T-helper 2 cell treated with Interferon-gamma antibody and Interleukin-4, amounts not matched to agents 5 μg/mL and 100 μg/mL, for 36 hours (primary cell): ENCODE results near the gene CLDN22.

Experiments
- DNase-seq: peaks from one replicate; pipeline ENCODE4 v3.0.0; 2021; ENCODE audit warnings: low spot score
- H3K27ac Mint-ChIP-seq: one replicate; pipeline ENCODE4 v1.8.0; 2021; ENCODE audit warnings: mild to moderate bottlenecking, mixed read lengths
- H3K27me3 Mint-ChIP-seq: one replicate; pipeline ENCODE4 v1.8.0; 2021; ENCODE audit warnings: low read depth, mixed read lengths
- H3K36me3 Mint-ChIP-seq: one replicate; pipeline ENCODE4 v1.8.0; 2021; ENCODE audit warnings: low read depth, mixed read lengths
- H3K4me1 Mint-ChIP-seq: one replicate; pipeline ENCODE4 v1.8.0; 2021; ENCODE audit warnings: low read depth, mixed read lengths
- H3K4me3 Mint-ChIP-seq: one replicate; pipeline ENCODE4 v1.8.0; 2022; ENCODE audit warnings: mild to moderate bottlenecking, moderate library complexity, mixed read lengths
- H3K9me3 Mint-ChIP-seq: one replicate; pipeline ENCODE4 v1.8.0; 2021; ENCODE audit warnings: mixed read lengths

The CLDN22 gene

DNA sequence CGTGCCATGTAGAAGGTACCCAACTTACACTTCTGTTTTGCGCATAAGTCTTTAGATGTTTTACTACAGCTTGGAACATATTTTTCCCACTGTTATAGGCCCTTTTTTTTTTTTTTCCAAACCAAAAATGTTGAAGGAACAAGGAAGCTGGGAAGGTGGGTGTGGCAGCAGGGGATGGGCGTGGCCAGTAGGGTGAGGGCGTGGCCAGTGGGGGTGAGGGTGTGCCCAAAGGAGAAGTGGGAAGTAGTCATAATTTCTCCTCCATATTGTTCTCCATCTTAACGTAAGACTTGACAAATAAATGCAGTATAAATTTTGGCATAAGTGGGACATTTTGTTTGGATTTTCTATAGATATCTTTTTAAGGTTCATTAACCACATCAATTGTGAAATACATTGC, 30.4 kb downstream of the CLDN22 start:
- no peak for DNase-seq
- Mint-ChIP-seq H3K4me3 (no peak overlapping the region), H3K4me1 (no peaks in the 10 kb centered on the region), H3K9me3 (no peaks in the 10 kb centered on the region), H3K36me3 (no peaks in the 10 kb centered on the region), H3K27me3 (no peaks in the 10 kb centered on the region), H3K27ac (no peak overlapping the region)

DNA sequence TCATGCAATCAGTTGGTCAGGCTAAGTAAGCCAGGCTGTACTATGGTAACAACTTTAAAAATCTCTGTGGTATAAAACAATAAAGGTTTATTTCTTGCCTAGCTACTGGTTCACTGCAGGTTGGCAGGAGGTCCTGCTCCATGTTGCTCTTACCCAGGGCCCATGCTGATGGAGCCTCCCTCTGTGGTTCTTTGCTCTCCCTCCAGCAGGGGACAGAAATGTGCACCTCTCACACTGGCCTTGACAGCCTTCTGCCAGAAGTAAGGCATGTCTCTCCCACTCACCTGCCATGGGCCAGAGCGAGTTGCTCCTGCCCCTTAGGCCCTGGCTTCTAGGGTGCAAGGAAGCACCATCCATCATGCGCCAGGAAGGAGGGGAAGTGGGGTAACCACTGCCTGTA, 31.1 kb downstream of the CLDN22 start:
- Mint-ChIP-seq H3K27ac (no peak overlapping the region), H3K9me3 (no peaks in the 10 kb centered on the region), H3K36me3 (no peaks in the 10 kb centered on the region), H3K27me3 (no peaks in the 10 kb centered on the region), H3K4me1 (no peaks in the 10 kb centered on the region), H3K4me3 (no peak overlapping the region)
- no peak for DNase-seq

DNA sequence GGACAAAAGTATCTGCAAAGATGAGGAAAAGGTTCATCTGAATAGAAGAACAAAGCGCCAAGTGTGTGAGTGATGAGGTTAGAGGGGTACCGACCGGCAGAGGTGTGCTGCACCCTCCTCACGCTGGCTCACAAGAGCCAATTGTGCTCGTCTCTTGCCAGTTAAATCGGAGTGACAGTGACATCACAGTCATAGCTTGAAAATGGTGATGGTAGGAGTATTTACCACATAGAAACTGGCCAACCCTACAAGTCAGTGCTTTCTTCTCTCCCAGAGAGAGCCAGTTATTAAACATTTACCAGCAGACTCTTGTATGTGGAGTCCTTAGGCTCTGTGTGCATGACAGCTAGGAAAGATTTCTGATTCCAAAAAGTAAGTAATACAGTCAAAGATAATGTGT, 32.4 kb downstream of the CLDN22 start:
- Mint-ChIP-seq H3K4me3 (no peak overlapping the region), H3K27ac (no peak overlapping the region), H3K4me1 (no peaks in the 10 kb centered on the region), H3K27me3 (no peaks in the 10 kb centered on the region), H3K36me3 (no peaks in the 10 kb centered on the region), H3K9me3 (no peaks in the 10 kb centered on the region)
- no peak for DNase-seq

GRCh38 chr4:183287309-183287659, 32.8 kb downstream of the CLDN22 start:
- Mint-ChIP-seq H3K4me3 (no peak overlapping the region), H3K27ac (no peak overlapping the region), H3K36me3 (no peaks in the 10 kb centered on the region), H3K9me3 (no peaks in the 10 kb centered on the region), H3K4me1 (no peaks in the 10 kb centered on the region), H3K27me3 (no peaks in the 10 kb centered on the region)
- no peak for DNase-seq

DNA sequence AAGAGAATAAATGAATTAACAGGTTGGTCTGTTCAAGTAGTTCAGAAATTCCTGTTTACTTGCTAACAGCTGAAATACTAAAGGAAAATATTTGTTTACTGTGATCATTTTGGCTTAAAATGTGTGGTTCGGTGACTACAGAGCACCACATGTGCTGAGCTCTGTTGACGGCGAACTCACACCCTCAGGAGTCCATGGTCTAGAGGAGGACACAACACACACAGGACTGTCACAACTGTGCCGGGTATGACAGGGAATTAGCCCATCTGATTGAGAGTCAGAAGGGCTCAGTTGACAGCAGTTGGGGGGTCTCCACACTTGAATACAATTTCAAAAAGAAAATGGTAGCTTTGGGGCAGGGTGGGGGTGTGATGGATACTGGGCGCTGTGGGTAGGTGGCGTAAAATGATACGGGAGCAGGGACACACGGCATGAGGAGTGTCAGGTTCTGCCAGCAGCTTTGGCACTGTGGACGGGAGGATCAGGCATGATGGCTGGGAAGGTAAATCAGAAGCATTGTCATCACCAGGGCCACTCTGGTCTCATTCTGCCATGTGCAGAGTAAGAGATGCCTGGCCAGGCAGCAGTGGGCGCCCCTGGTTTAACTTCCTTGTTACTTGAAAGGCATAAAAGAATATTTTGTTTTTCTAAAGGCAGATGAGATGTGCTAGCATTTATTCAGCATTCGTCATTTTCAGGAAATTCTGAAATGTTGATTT, 33.3 kb downstream of the CLDN22 start:
- no peaks in the 10 kb centered on the region for H3K4me1 Mint-ChIP-seq
- no peaks in the 10 kb centered on the region for H3K9me3 Mint-ChIP-seq
- H3K4me3 Mint-ChIP-seq: no peak overlapping the region
- no peak for DNase-seq
- H3K36me3 Mint-ChIP-seq: no peaks in the 10 kb centered on the region
- H3K27ac Mint-ChIP-seq: no peak overlapping the region
- no peaks in the 10 kb centered on the region for H3K27me3 Mint-ChIP-seq

- H3K27me3 Mint-ChIP-seq: no peaks in the 10 kb centered on the region
- H3K27ac Mint-ChIP-seq: no peak overlapping the region
- H3K36me3 Mint-ChIP-seq: no peaks in the 10 kb centered on the region
- H3K9me3 Mint-ChIP-seq: no peaks in the 10 kb centered on the region
- no peak for DNase-seq
- no peaks in the 10 kb centered on the region for H3K4me1 Mint-ChIP-seq
- no peak overlapping the region for H3K4me3 Mint-ChIP-seq
These were observed 34.2 kb downstream of the CLDN22 start for GRCh38 chr4:183285886-183286285.

- Mint-ChIP-seq H3K27ac (no peak overlapping the region), H3K4me3 (no peak overlapping the region), H3K9me3 (no peaks in the 10 kb centered on the region), H3K36me3 (no peaks in the 10 kb centered on the region), H3K4me1 (no peaks in the 10 kb centered on the region), H3K27me3 (no peaks in the 10 kb centered on the region)
- no peak for DNase-seq
These were observed 35.1 kb downstream of the CLDN22 start for GRCh38 chr4:183284965-183285364.

GRCh38 chr4:183284258-183284785, 35.8 kb downstream of the CLDN22 start:
- Mint-ChIP-seq H3K4me1 (no peaks in the 10 kb centered on the region), H3K27me3 (no peaks in the 10 kb centered on the region), H3K9me3 (no peaks in the 10 kb centered on the region), H3K4me3 (no peak overlapping the region), H3K27ac (no peak overlapping the region), H3K36me3 (no peaks in the 10 kb centered on the region)
- DNase-seq: no peak

- Mint-ChIP-seq H3K9me3 (peaks cover 7% of the 10 kb centered on the region), H3K27ac (no peak overlapping the region), H3K4me3 (no peak overlapping the region), H3K27me3 (no peaks in the 10 kb centered on the region), H3K36me3 (no peaks in the 10 kb centered on the region), H3K4me1 (no peaks in the 10 kb centered on the region)
- no peak for DNase-seq
These were observed 44.0 kb downstream of the CLDN22 start for GRCh38 chr4:183276106-183276505.

DNA sequence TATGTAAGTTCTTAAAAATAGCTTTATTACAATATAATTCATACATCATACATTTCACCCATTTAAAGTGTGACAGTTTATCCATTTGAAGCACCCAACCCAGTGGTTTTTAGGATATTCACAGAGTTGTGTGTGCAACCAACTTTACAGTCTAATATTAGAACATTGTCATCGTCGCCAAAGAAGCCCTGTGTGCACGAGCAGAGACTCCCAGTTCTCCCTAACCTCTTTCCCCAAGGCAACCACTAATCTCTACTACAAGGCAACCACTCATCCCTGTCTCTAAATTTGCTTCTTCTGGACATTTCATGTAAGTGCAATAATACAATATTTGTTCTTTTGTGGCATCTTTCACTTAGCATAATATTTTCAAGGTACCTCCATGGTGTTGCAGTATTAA, 47.7 kb downstream of the CLDN22 start:
- Mint-ChIP-seq H3K4me3 (no peak overlapping the region), H3K9me3 (peaks cover 7% of the 10 kb centered on the region), H3K4me1 (no peaks in the 10 kb centered on the region), H3K27me3 (no peaks in the 10 kb centered on the region), H3K27ac (no peak overlapping the region), H3K36me3 (no peaks in the 10 kb centered on the region)
- DNase-seq: no peak

GRCh38 chr4:183268556-183268955, 51.5 kb downstream of the CLDN22 start:
- Mint-ChIP-seq H3K4me1 (no peaks in the 10 kb centered on the region), H3K27ac (no peak overlapping the region), H3K9me3 (no peaks in the 10 kb centered on the region), H3K27me3 (peaks cover 5% of the 10 kb centered on the region), H3K4me3 (no peak overlapping the region), H3K36me3 (no peaks in the 10 kb centered on the region)
- no peak for DNase-seq
